H1 (cell line): ENCODE results near the gene UGT1A7. TPM values are rescaled to one million over a fixed set of nuclear protein-coding genes. Genes with fewer than 3 reads are reported as not detected.

Experiments used
- CTCF ChIA-PET: fragments of 300-600 bp; sonication (Branson Sonifier 250); formaldehyde crosslinking; loops from one replicate; lab custom pipeline; 2021; ENCODE audit not compliant: partially characterized antibody; lab: Charles Lee
- POLR2A ChIA-PET: fragments of 300-600 bp; sonication (Branson Sonifier 250); formaldehyde crosslinking; loops from one replicate; lab custom pipeline; 2021; ENCODE audit warnings: inconsistent platforms; ENCODE audit not compliant: partially characterized antibody; lab: Charles Lee
- DNase-seq, 2 experiments: peaks; one replicate each; pipeline versions ENCODE4 v3.0.0 to v3.0.0-alpha.2; 2010 to 2022; ENCODE audit warnings: low spot score in 2 of 2, low read depth in 1 of 2, mixed read lengths in 1 of 2
- FAIRE-seq: peaks from 2 replicates; lab custom pipeline; 2011; peaks lifted over from hg19 to GRCh38; lab: Jason Lieb, UNC
- H2AFZ ChIP-seq: 2 replicates; pipeline ENCODE4 v1.8.1; 2012; ENCODE audit warnings: low read length, inconsistent platforms
- H2AK5ac ChIP-seq: 2 replicates; pipeline ENCODE4 v1.6.1; 2013; ENCODE audit warnings: low read depth, low read length
- H2BK120ac ChIP-seq: replicated peaks from 2 replicates; pipeline ENCODE3; 2013; ENCODE audit warnings: low read depth, low read length, inconsistent platforms
- H2BK12ac ChIP-seq: 2 replicates; pipeline ENCODE4 v1.6.1; 2013; ENCODE audit warnings: low read depth, low read length
- H2BK15ac ChIP-seq: 2 replicates; pipeline ENCODE4 v1.6.1; 2013; ENCODE audit warnings: low read length
- H2BK20ac ChIP-seq: 2 replicates; pipeline ENCODE4 v1.6.1; 2013; ENCODE audit warnings: low read length
- H2BK5ac ChIP-seq: 2 replicates; pipeline ENCODE4 v1.6.1; 2013; ENCODE audit warnings: low read depth, low read length
- H3K14ac ChIP-seq: 2 replicates; pipeline ENCODE4 v1.6.1; 2013; ENCODE audit warnings: inconsistent platforms; ENCODE audit not compliant: insufficient read length
- H3K18ac ChIP-seq: 2 replicates; pipeline ENCODE4 v1.6.1; 2013; ENCODE audit warnings: low read length; ENCODE audit errors: extremely low read depth
- H3K23ac ChIP-seq: 2 replicates; pipeline ENCODE4 v1.6.1; 2013; ENCODE audit warnings: inconsistent platforms; ENCODE audit not compliant: insufficient read length
- H3K23me2 ChIP-seq: 2 replicates; pipeline ENCODE4 v1.6.1; 2013; ENCODE audit warnings: low read depth, low read length
- H3K27ac ChIP-seq: 2 replicates; pipeline ENCODE4 v1.6.1; 2011; ENCODE audit warnings: low read depth, low read length, inconsistent platforms
- H3K27me3 ChIP-seq, 4 experiments: replicated peaks in 1 of 4; 1 replicate in 1 of 4; 2 replicates in 3 of 4; pipeline versions ENCODE4 v1.6.1 to v1.8.1; 2011 to 2013; ENCODE audit warnings: low read length in 3 of 4, mild to moderate bottlenecking in 3 of 4, inconsistent platforms in 2 of 4, mixed read lengths in 2 of 4, moderate library complexity in 1 of 4; ENCODE audit not compliant: control insufficient read depth in 3 of 4, insufficient read depth in 3 of 4; ENCODE audit errors: extremely low read depth in 1 of 4
- H3K36me3 ChIP-seq, 4 experiments: 2 replicates each; pipeline versions ENCODE4 v1.6.1 to v1.8.1; 2011 to 2013; ENCODE audit warnings: mild to moderate bottlenecking in 4 of 4, low read length in 3 of 4, moderate library complexity in 2 of 4, control low read depth in 1 of 4, inconsistent platforms in 1 of 4; ENCODE audit not compliant: insufficient read depth in 4 of 4, control insufficient read depth in 2 of 4
- H3K4ac ChIP-seq: replicated peaks from 2 replicates; pipeline ENCODE3; 2013; ENCODE audit warnings: low read length, low read depth, mixed read lengths, inconsistent platforms; ENCODE audit not compliant: insufficient read length
- H3K4me1 ChIP-seq, 4 experiments: replicated peaks in 1 of 4; 1 replicate in 1 of 4; 2 replicates in 3 of 4; pipeline versions ENCODE4 v1.6.1 to v1.8.1; 2011 to 2013; ENCODE audit warnings: low read length in 3 of 4, inconsistent platforms in 2 of 4, mixed read lengths in 1 of 4; ENCODE audit not compliant: insufficient read depth in 4 of 4, control insufficient read depth in 3 of 4
- H3K4me2 ChIP-seq, 2 experiments: 2 replicates each; pipeline versions ENCODE4 v1.6.1 to v1.8.1; 2011 to 2013; ENCODE audit warnings: low read depth in 2 of 2, low read length in 2 of 2, control low read depth in 1 of 2, inconsistent platforms in 1 of 2, mild to moderate bottlenecking in 1 of 2; ENCODE audit not compliant: insufficient read depth in 1 of 2
- H3K4me3 ChIP-seq, 4 experiments: fragments of 200-600, 300-600 bp in 1 of 4; sonication (generic), shearing (Covaris generic), sonication (Bioruptor Twin) in 1 of 4; 2 replicates each; pipeline versions ENCODE4 v1.5.1 to v1.8.1; 2011 to 2016; ENCODE audit warnings: low read length in 4 of 4, low read depth in 3 of 4, control low read depth in 2 of 4, inconsistent platforms in 2 of 4, mild to moderate bottlenecking in 2 of 4, mixed read lengths in 1 of 4, moderate library complexity in 1 of 4; ENCODE audit not compliant: insufficient read depth in 2 of 4; ENCODE audit errors: extremely low read depth in 1 of 4
- H3K56ac ChIP-seq: replicated peaks from 2 replicates; pipeline ENCODE3; 2013; ENCODE audit warnings: low read depth, mild to moderate bottlenecking, mixed read lengths, low read length, inconsistent platforms; ENCODE audit not compliant: insufficient read length
- H3K79me1 ChIP-seq: 2 replicates; pipeline ENCODE4 v1.6.1; 2013; ENCODE audit warnings: low read depth, low read length, control low read depth
- H3K79me2 ChIP-seq, 2 experiments: 2 replicates each; pipeline versions ENCODE4 v1.6.1 to v1.8.1; 2012 to 2013; ENCODE audit warnings: low read length in 2 of 2, mild to moderate bottlenecking in 2 of 2, inconsistent platforms in 1 of 2; ENCODE audit not compliant: insufficient read depth in 2 of 2, control insufficient read depth in 1 of 2
- H3K9ac ChIP-seq, 4 experiments: replicated peaks in 1 of 4; 1 replicate in 1 of 4; 2 replicates in 3 of 4; pipeline versions ENCODE4 v1.6.1 to v1.8.1; 2011 to 2013; ENCODE audit warnings: low read depth in 3 of 4, low read length in 3 of 4, control low read depth in 2 of 4, mild to moderate bottlenecking in 2 of 4, moderate library complexity in 2 of 4, inconsistent platforms in 1 of 4; ENCODE audit errors: extremely low read depth in 1 of 4
- H3K9me3 ChIP-seq, 2 experiments: 2 replicates each; pipeline versions ENCODE4 v1.6.1 to v1.8.1; 2012 to 2013; ENCODE audit warnings: mild to moderate bottlenecking in 2 of 2, moderate library complexity in 2 of 2, control low read depth in 1 of 2, inconsistent platforms in 1 of 2, low read depth in 1 of 2, low read length in 1 of 2, mixed read lengths in 1 of 2; ENCODE audit not compliant: insufficient read depth in 2 of 2
- H4K20me1 ChIP-seq, 2 experiments: replicated peaks in 1 of 2; 2 replicates each; pipeline versions ENCODE3 to v1.8.1; 2011 to 2013; ENCODE audit warnings: inconsistent platforms in 2 of 2, low read length in 2 of 2, mild to moderate bottlenecking in 1 of 2; ENCODE audit not compliant: insufficient read depth in 2 of 2, control insufficient read depth in 1 of 2
- H4K5ac ChIP-seq: 2 replicates; pipeline ENCODE4 v1.6.1; 2013; ENCODE audit warnings: low read length, low read depth, mixed read lengths, inconsistent platforms; ENCODE audit not compliant: insufficient read length
- H4K8ac ChIP-seq: 2 replicates; pipeline ENCODE4 v1.8.0; 2013; ENCODE audit warnings: mild to moderate bottlenecking, moderate library complexity, low read length, inconsistent platforms; ENCODE audit not compliant: insufficient read depth; ENCODE audit errors: extremely low read depth
- H4K91ac ChIP-seq: replicated peaks from 2 replicates; pipeline ENCODE3; 2013; ENCODE audit warnings: low read length, mixed read lengths, inconsistent platforms; ENCODE audit not compliant: insufficient read length
- HDAC6 ChIP-seq: IDR thresholded peaks from one replicate; pipeline ENCODE4 v1.7.1; 2012; ENCODE audit warnings: low read depth, mild to moderate bottlenecking, inconsistent platforms, low read length, moderate library complexity
- POLR2A ChIP-seq, 2 experiments: IDR thresholded peaks; 1 replicate in 1 of 2; 2 replicates in 1 of 2; pipeline ENCODE4 v1.6.1; 2011; ENCODE audit warnings: low read depth in 2 of 2, low read length in 2 of 2, mild to moderate bottlenecking in 2 of 2; ENCODE audit errors: control extremely low read depth in 1 of 2
- RFX5 ChIP-seq: IDR thresholded peaks from 2 replicates; pipeline ENCODE4 v1.6.1; 2011; ENCODE audit warnings: low read depth, low read length, improper control_type of control experiment, borderline replicate concordance
- SAP30 ChIP-seq: fragments of 300-600 bp; sonication (generic); IDR thresholded peaks from 2 replicates; pipeline ENCODE4 v1.7.1; 2012; ENCODE audit warnings: low read length, moderate library complexity, mild to moderate bottlenecking, inconsistent platforms; ENCODE audit not compliant: insufficient read depth, insufficient replicate concordance
- TBP ChIP-seq: IDR thresholded peaks from 2 replicates; pipeline ENCODE4 v1.6.1; 2011; ENCODE audit warnings: low read depth, low read length, improper control_type of control experiment
- WGBS, 2 experiments: shearing (Covaris generic) in 1 of 2; methylation state at CpG; one replicate each; pipeline versions ENCODE4 v1.1.6 to v1.1.7; 2013 to 2015; ENCODE audit warnings: low lambda C conversion rate in 2 of 2, mixed read lengths in 2 of 2, inconsistent platforms in 1 of 2, low coverage in 1 of 2, missing lambda C conversion rate in 1 of 2; ENCODE audit not compliant: insufficient replicate concordance in 2 of 2, insufficient coverage in 1 of 2, insufficient read length in 1 of 2; ENCODE audit errors: extremely low coverage in 1 of 2, missing lambda C conversion rate in 1 of 2; 5-methylcytosine and 5-hydroxymethylcytosine counted together
- polyA plus RNA-seq, 7 experiments: library from polyadenylated mRNA; depleted of rRNA in 3 of 7; stranded (reverse) in 5 of 7; unstranded in 2 of 7; fragments of >200 nt in 5 of 7; fragments of 200-250 nt in 2 of 7; gene quantifications; 1 replicate in 5 of 7; 2 replicates in 1 of 7; 4 replicates in 1 of 7; pipeline versions ENCODE4 v1.2.1 to v1.2.3, GENCODE V29; 2011 to 2013; ENCODE audit warnings: missing spikeins in 2 of 7, mixed read lengths in 2 of 7
- total RNA-seq: library from RNA; stranded (reverse); fragmentation: NEBNext Ultra II Directional; extraction: Animal tissue kit (Norgen Biotek cat#: 25700); gene quantifications from 2 replicates; pipeline ENCODE4 v1.2.1, GENCODE V29; 2021

Gene UGT1A7
- total and polyA plus RNA-seq, 2 of the 8 experiments (the other 6 are each of a cell fraction or from before 2014, with no cell fraction given) = not detected

DNA sequence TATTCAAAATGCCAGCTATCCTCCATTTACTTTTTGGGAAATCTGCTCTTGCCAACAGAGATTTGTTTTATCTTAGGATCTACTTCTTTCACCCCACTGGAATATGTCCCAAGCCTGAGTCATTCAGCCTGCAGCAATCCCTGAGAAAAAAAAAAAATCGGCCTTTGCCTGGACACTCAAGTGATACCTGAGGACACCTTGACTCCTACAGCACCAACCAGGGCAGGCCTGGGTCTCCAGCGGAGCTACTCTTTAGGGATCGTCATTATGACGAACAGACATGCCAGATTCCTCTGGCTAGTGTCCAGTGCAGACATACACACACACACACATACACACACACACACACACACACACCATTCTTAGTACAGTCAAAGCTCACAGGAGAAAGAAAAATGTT is 8.7 kb downstream of the UGT1A7 start:
- Histone ChIP-seq H3K9ac (no peak overlapping the region), H4K8ac (no peak overlapping the region), H3K27ac (no peak overlapping the region), H3K4me1 (peaks cover 0 to 8% (median 2%) of the 10 kb centered on the region in 4 experiments; a peak in 1 of 7 replicates), H4K20me1 (no peaks in the 10 kb centered on the region), H3K4ac (no peak overlapping the region), H3K27me3 (no peaks in the 10 kb centered on the region), H4K5ac (no peak overlapping the region), H3K18ac (no peak overlapping the region), H3K23me2 (peaks cover 2% of the 10 kb centered on the region; the same call in 1 of the 2 replicates), H2BK12ac (0 out of 2 replicates have a peak overlapping the region, but pooled peaks have one; percentile 50), H2BK20ac (no peak overlapping the region), H3K79me1 (no peaks in the 10 kb centered on the region), H2AFZ (no peak overlapping the region), H2BK120ac (no peak overlapping the region), H3K79me2 (no peaks in the 10 kb centered on the region), H3K56ac (no peak overlapping the region), H3K4me3 (no peak overlapping the region), H3K4me2 (no peak overlapping the region), H3K23ac (no peak overlapping the region), H3K14ac (no peak overlapping the region)
- no peak for DNase-seq
- WGBS, 2 experiments = 95% methylated on average over 4 of the region's 4 CpGs; no CpG with 5 or more reads in 1 of the 2 experiments
- POLR2A ChIA-PET = interaction anchor here (0.6 kb wide), 1 partner anchor 159 kb away, joined by 5 read pairs; no protein-coding TSS in a partner anchor
- no peak for TF ChIP-seq RFX5
- no peak for TF ChIP-seq POLR2A (IDR thresholded peaks at IDR 0.05; ENCODE audit: control extremely low read depth in 1 of 2, low read depth in 2 of 2, low read length in 2 of 2)
- TF ChIP-seq HDAC6 = no peak
- TF ChIP-seq TBP = no peak
- no peak for TF ChIP-seq SAP30
- TF ChIP-seq, all 59 proteins: peak for 0
- no peak overlapping the region for H2AK5ac ChIP-seq
- no peak overlapping the region for H4K91ac ChIP-seq
- peaks cover 0 to 2% of the 10 kb centered on the region in 2 experiments; a peak in 1 of 4 replicates for H3K9me3 ChIP-seq
- no peak overlapping the region for H2BK15ac ChIP-seq
- FAIRE-seq = no peak
- H3K36me3 ChIP-seq = no peaks in the 10 kb centered on the region
- CTCF ChIA-PET = interaction anchor here (1.1 to 2.7 kb wide), 2 partner anchors 9 to 21 kb away, joined by 3 to 19 read pairs; no protein-coding TSS in a partner anchor
- no peak overlapping the region for H2BK5ac ChIP-seq
